Vagina (tissue), 2 donors: Measurements from ENCODE around the gene DGKH. TPM values are rescaled to one million over a fixed set of nuclear protein-coding genes. Genes with fewer than 3 reads are reported as not detected.

Source experiments
- DNase-seq, 2 donors: peaks; one replicate each; pipeline ENCODE4 v3.0.0-alpha.2; 2017; ENCODE audit errors: extremely low spot score in 2 of 2
- H3K27ac ChIP-seq: fragments of 200-600 bp; sonication (generic); one replicate; pipeline ENCODE4 v1.5.1; 2019
- H3K27me3 ChIP-seq: fragments of 200-600 bp; sonication (generic); one replicate; pipeline ENCODE4 v1.5.1; 2019
- H3K36me3 ChIP-seq, 2 donors: fragments of 200-600 bp; sonication (generic); one replicate each; pipeline ENCODE4 v1.5.1; 2017 to 2019
- H3K4me1 ChIP-seq: fragments of 200-600 bp; sonication (generic); one replicate; pipeline ENCODE4 v1.5.1; 2019
- H3K4me3 ChIP-seq, 2 donors: fragments of 200-600 bp; sonication (generic); 1 replicate in 1 of 2; 2 replicates in 1 of 2; pipeline ENCODE4 v1.5.1; 2016 to 2019
- H3K9me3 ChIP-seq: fragments of 200-600 bp; sonication (generic); one replicate; pipeline ENCODE4 v1.5.1; 2019
- POLR2A ChIP-seq, 2 donors: fragments of 450-650 bp; IDR thresholded peaks; one replicate each; pipeline ENCODE4 v1.6.1; 2017; ENCODE audit warnings: antibody characterized with exemption in 2 of 2, mild to moderate bottlenecking in 2 of 2, moderate library complexity in 2 of 2
- POLR2AphosphoS5 ChIP-seq, 2 donors: sonication (generic); formaldehyde crosslinking; IDR thresholded peaks; one replicate each; pipeline ENCODE4 v1.9.0; 2017; ENCODE audit warnings: antibody characterized with exemption in 2 of 2, mild to moderate bottlenecking in 2 of 2, low read depth in 1 of 2; ENCODE audit not compliant: insufficient read depth in 1 of 2
- intact Hi-C: fragments of 100-400 bp; cut with DNase I; formaldehyde crosslinking; loops from one replicate; pipeline ENCODE4 v1.15.1; 2023
- total RNA-seq: library from RNA; depleted of rRNA; stranded (reverse); fragments of >200 nt; gene quantifications from one replicate; pipeline ENCODE4 v1.2.3, GENCODE V29; 2016
- TF ChIP-seq, protein P1 (sequence below), 3 experiments: fragments of 450-650 bp in 2 of 3; fragments of 200-600 bp in 1 of 3; sonication (generic) in 1 of 3; IDR thresholded peaks; one replicate each; pipeline ENCODE4 v1.5.1; 2017 to 2019; ENCODE audit warnings: antibody characterized with exemption in 3 of 3, mild to moderate bottlenecking in 2 of 3, moderate library complexity in 2 of 3

The DGKH gene
- total RNA-seq, 1 donor from 2014 or later: 29.7 TPM

DNA sequence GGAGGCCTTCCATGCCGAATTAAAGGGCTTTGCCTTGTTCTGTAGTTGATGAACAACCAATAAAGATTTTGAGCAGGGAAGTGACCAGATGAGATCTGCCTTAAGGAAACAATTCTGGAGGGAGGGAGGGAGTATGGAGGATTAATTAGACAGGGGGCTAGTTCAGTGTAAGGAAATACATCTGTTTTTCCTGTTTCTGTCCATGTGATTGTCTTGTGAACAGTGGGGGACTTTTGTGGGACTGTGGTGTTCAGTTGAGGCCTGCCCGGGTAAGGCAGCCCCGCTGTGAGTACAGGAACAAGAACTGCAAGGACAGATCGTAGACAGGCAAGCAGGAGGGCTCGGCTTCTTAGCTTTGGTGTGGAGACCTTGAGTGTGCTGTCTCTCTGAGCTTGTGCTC lies 59.0 kb downstream of the DGKH start:
- no peak for DNase-seq
- Histone ChIP-seq H3K27me3 (no peaks in the 10 kb centered on the region), H3K4me3 (no peak overlapping the region), H3K9me3 (peaks cover 2% of the 10 kb centered on the region), H3K36me3 (no peaks in the 10 kb centered on the region), H3K27ac (no peak overlapping the region), H3K4me1 (peaks cover under 1% of the 10 kb centered on the region)
- TF ChIP-seq POLR2A (IDR thresholded peaks at IDR 0.05): no peak
- TF ChIP-seq, protein P1, sequence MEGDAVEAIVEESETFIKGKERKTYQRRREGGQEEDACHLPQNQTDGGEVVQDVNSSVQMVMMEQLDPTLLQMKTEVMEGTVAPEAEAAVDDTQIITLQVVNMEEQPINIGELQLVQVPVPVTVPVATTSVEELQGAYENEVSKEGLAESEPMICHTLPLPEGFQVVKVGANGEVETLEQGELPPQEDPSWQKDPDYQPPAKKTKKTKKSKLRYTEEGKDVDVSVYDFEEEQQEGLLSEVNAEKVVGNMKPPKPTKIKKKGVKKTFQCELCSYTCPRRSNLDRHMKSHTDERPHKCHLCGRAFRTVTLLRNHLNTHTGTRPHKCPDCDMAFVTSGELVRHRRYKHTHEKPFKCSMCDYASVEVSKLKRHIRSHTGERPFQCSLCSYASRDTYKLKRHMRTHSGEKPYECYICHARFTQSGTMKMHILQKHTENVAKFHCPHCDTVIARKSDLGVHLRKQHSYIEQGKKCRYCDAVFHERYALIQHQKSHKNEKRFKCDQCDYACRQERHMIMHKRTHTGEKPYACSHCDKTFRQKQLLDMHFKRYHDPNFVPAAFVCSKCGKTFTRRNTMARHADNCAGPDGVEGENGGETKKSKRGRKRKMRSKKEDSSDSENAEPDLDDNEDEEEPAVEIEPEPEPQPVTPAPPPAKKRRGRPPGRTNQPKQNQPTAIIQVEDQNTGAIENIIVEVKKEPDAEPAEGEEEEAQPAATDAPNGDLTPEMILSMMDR (IDR thresholded peaks at IDR 0.05): no peak
- TF ChIP-seq POLR2AphosphoS5 (IDR thresholded peaks at IDR 0.05; ENCODE audit: insufficient read depth in 1 of 2, low read depth in 1 of 2): no peak
- intact Hi-C loops: loop anchor here (10.0 kb wide), 1 partner anchor 443 kb away; no protein-coding TSS in a partner anchor

DNA sequence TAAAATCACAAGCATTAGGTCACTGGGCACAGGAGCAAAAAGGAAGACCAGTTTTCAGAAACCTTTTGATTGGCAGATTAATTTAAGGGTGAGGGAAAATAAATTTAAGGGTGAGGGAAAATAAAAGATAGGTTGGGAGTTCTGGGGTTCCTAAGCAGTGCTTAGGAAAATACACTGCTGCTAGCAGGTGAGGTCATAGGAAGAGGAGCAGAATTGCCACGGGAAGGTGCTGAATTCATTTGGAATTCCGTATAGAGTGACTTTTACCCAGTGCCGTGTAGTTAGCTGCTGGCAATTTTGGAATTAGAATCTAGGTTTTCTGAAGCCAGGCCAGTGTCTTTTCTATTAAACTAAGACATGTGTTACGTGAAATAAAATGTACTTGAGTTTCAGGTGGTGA lies 59.8 kb downstream of the DGKH start:
- Histone ChIP-seq H3K4me3 (no peak overlapping the region), H3K36me3 (no peaks in the 10 kb centered on the region), H3K9me3 (peaks cover 2% of the 10 kb centered on the region), H3K4me1 (no peaks in the 10 kb centered on the region), H3K27me3 (no peaks in the 10 kb centered on the region), H3K27ac (no peak overlapping the region)
- TF ChIP-seq POLR2A (IDR thresholded peaks at IDR 0.05): no peak
- TF ChIP-seq POLR2AphosphoS5 (IDR thresholded peaks at IDR 0.05; ENCODE audit: insufficient read depth in 1 of 2, low read depth in 1 of 2): no peak
- TF ChIP-seq, protein P1 (IDR thresholded peaks at IDR 0.05): no peak
- no peak for DNase-seq
- intact Hi-C loops: loop anchor here (10.0 kb wide), 1 partner anchor 443 kb away; no protein-coding TSS in a partner anchor

DNA sequence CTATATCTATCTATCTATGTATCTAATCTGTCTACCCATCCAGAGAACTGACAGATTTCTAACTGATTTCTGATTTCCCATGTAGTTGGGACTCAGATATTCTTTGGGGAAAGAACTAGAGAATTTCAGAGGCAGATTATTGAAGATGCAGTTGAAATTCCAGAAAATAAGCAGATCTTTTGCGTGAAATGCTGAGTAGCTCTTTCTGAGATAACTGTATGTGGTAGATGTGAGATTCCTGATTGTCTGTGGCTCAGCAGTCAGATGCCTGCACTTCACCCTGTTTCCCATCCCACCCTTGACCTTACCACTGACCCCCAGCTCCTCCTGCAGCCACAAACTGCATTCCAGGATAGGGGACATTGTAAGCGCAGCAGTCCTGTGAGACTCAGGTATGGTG lies 61.5 kb downstream of the DGKH start:
- Histone ChIP-seq H3K36me3 (no peaks in the 10 kb centered on the region), H3K27ac (no peak overlapping the region), H3K27me3 (no peaks in the 10 kb centered on the region), H3K4me3 (no peak overlapping the region), H3K9me3 (no peaks in the 10 kb centered on the region), H3K4me1 (no peaks in the 10 kb centered on the region)
- DNase-seq: no peak
- intact Hi-C loops: loop anchor here (10.0 kb wide), 1 partner anchor 445 kb away; no protein-coding TSS in a partner anchor
- TF ChIP-seq POLR2AphosphoS5 (IDR thresholded peaks at IDR 0.05; ENCODE audit: insufficient read depth in 1 of 2, low read depth in 1 of 2): no peak
- no peak for TF ChIP-seq POLR2A (IDR thresholded peaks at IDR 0.05)
- TF ChIP-seq, protein P1 (IDR thresholded peaks at IDR 0.05): no peak

DNA sequence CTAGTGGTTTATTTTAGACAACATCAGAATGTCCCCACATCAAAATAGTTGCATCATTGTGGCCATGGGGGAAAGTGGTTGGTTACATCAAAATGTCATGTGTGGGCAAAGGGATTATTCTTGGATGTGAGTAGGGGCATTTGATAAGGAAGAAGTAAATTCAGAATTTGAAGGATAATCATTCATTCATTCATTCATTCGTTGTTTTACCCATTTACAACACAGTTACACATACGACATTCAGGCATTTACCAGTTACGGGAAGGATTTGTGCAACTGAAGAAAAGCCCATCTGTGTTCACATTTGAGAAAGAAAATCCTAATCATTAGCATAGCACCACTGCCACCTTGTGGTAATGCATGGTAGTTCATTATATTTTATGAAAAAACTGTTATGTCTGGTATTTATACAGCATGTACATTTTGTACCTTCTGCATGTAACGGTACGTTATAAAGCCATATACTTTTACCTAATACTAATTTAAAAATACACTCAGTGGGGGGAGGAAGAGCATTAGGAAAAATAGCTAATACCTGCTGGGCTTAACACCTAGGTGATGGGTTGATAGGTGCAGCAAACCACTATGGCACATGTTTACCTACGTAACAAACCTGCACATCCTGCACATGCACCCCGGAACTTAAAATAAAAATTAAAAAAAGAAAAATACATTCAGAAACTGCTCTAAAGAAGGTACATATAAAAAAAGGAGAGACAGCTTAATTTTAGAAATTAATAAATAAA lies 62.1 kb downstream of the DGKH start:
- Histone ChIP-seq H3K27ac (no peak overlapping the region), H3K36me3 (no peaks in the 10 kb centered on the region), H3K27me3 (no peaks in the 10 kb centered on the region), H3K4me1 (no peaks in the 10 kb centered on the region), H3K4me3 (no peak overlapping the region), H3K9me3 (no peaks in the 10 kb centered on the region)
- intact Hi-C loops: no loop called here
- no peak for DNase-seq
- peak in 1 of 2 donors; percentile 34 for TF ChIP-seq POLR2AphosphoS5 (IDR thresholded peaks at IDR 0.05; ENCODE audit: insufficient read depth in 1 of 2, low read depth in 1 of 2)
- TF ChIP-seq, protein P1 (IDR thresholded peaks at IDR 0.05): peak; percentile 73 to 92 (median 78)
- no peak for TF ChIP-seq POLR2A (IDR thresholded peaks at IDR 0.05)

DNA sequence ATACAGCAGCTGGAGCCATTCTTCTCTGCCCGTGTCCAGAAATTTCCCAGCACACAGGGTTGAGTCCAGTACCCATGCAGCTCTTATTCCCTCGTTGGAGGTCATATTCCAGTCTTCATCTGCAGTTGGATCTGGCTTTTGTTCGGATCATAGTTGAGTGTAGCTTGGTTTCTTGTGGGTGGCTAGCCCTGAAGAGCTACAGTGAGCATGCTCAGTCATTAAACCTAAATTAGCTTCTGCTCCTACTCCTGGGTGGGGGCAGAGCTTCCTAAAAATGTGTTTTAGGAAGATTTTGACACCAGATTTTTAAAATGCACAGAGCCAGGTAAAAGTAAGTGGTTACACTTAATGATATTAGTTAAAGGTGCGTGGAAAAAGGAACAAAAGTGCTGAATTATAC lies 64.4 kb downstream of the DGKH start:
- TF ChIP-seq POLR2AphosphoS5 (IDR thresholded peaks at IDR 0.05; ENCODE audit: insufficient read depth in 1 of 2, low read depth in 1 of 2) (no peak), POLR2A (IDR thresholded peaks at IDR 0.05) (no peak)
- TF ChIP-seq, protein P1 (IDR thresholded peaks at IDR 0.05): no peak
- Histone ChIP-seq H3K36me3 (no peaks in the 10 kb centered on the region), H3K4me1 (no peaks in the 10 kb centered on the region), H3K27ac (no peak overlapping the region), H3K27me3 (no peaks in the 10 kb centered on the region), H3K4me3 (no peak overlapping the region), H3K9me3 (no peaks in the 10 kb centered on the region)
- DNase-seq: no peak
- intact Hi-C loops: no loop called here
